K562 (cell line): ENCODE results near the gene BOLA1. TPM values are rescaled to one million over a fixed set of nuclear protein-coding genes. Genes with fewer than 3 reads are reported as not detected.
A peak's percentile ranks its signal among the peaks of the same experiment; 100 is the strongest.

ENCODE experiments used
- BACH1 ChIP-seq: fragments of 200-800 bp; sonication (Bioruptor generic); IDR thresholded peaks from 2 replicates; pipeline ENCODE4 v1.6.1; 2016; ENCODE audit warnings: missing genetic modification characterization, missing compliant biosample characterization
- BCL6 ChIP-seq: fragments of 250-450 bp; sonication (Bioruptor Pico); IDR thresholded peaks from 2 replicates; pipeline ENCODE4 v1.4.0; 2020
- GTF2E2 ChIP-seq: fragments of 200-800 bp; sonication (Bioruptor generic); IDR thresholded peaks from 2 replicates; pipeline ENCODE4 v1.6.1; 2016; ENCODE audit warnings: missing genetic modification characterization, missing compliant biosample characterization
- HDAC1 ChIP-seq, 2 experiments: fragments of 450-650 bp; IDR thresholded peaks; 2 replicates each; pipeline ENCODE4 v1.6.1; 2016 to 2017; ENCODE audit warnings: inconsistent platforms in 1 of 2, mild to moderate bottlenecking in 1 of 2, moderate library complexity in 1 of 2
- HLTF ChIP-seq: fragments of 450-650 bp; IDR thresholded peaks from 2 replicates; pipeline ENCODE4 v1.6.1; 2016
- HNRNPK ChIP-seq: fragments of 200-400 bp; formaldehyde crosslinking; IDR thresholded peaks from one replicate; pipeline ENCODE4 v1.6.1; 2018; ENCODE audit warnings: mild to moderate bottlenecking, low read depth, low read length; ENCODE audit not compliant: poor library complexity, severe bottlenecking
- JUNB ChIP-seq: fragments of 450-650 bp; formaldehyde crosslinking; conservative IDR thresholded peaks from 2 replicates; pipeline ENCODE4 v1.4.0; 2020; ENCODE audit warnings: mild to moderate bottlenecking
- L3MBTL2 ChIP-seq: fragments of 450-650 bp; IDR thresholded peaks from 2 replicates; pipeline ENCODE4 v1.6.1; 2016; ENCODE audit warnings: mild to moderate bottlenecking, moderate library complexity
- NELFE ChIP-seq: IDR thresholded peaks from 2 replicates; pipeline ENCODE4 v1.6.1; 2011; ENCODE audit warnings: mild to moderate bottlenecking; ENCODE audit not compliant: insufficient read depth, insufficient read length
- PML ChIP-seq: IDR thresholded peaks from 2 replicates; pipeline ENCODE4 v1.6.1; 2012; ENCODE audit warnings: low read length, inconsistent platforms
- RBFOX2 ChIP-seq: fragments of 200-400 bp; formaldehyde crosslinking; IDR thresholded peaks from 2 replicates; pipeline ENCODE4 v1.6.1; 2017; ENCODE audit warnings: low read depth, mild to moderate bottlenecking, low read length, moderate library complexity
- SIN3A ChIP-seq, 2 experiments: fragments of 150-350 bp in 1 of 2; IDR thresholded peaks; 2 replicates each; pipeline ENCODE4 v1.6.1; 2011 to 2016; ENCODE audit warnings: borderline replicate concordance in 2 of 2, low read depth in 2 of 2, low read length in 2 of 2, mild to moderate bottlenecking in 2 of 2, moderate library complexity in 2 of 2; ENCODE audit not compliant: control insufficient read depth in 1 of 2
- SIX5 ChIP-seq, 2 experiments: IDR thresholded peaks; 2 replicates each; pipeline ENCODE4 v1.6.1; 2011; ENCODE audit warnings: low read length in 2 of 2, borderline replicate concordance in 1 of 2, low read depth in 1 of 2, mild to moderate bottlenecking in 1 of 2, moderate library complexity in 1 of 2; ENCODE audit not compliant: insufficient read depth in 1 of 2
- ZFX ChIP-seq: sonication (generic); formaldehyde crosslinking; IDR thresholded peaks from 2 replicates; pipeline ENCODE4 v1.8.0; 2022; ENCODE audit warnings: mild to moderate bottlenecking, missing genetic modification reagents, moderate library complexity
- ZNF12 ChIP-seq: sonication (generic); formaldehyde crosslinking; IDR thresholded peaks from 2 replicates; pipeline ENCODE4 v1.4.0; 2020; ENCODE audit warnings: mild to moderate bottlenecking, missing genetic modification reagents
- ZNF253 ChIP-seq: fragments of 250-450 bp; sonication (Bioruptor Pico); conservative IDR thresholded peaks from 2 replicates; pipeline ENCODE4 v1.6.1; 2021; ENCODE audit warnings: mild to moderate bottlenecking
- polyA plus RNA-seq, 8 experiments: library from polyadenylated mRNA; depleted of rRNA in 4 of 8; stranded (reverse) in 5 of 8; unstranded in 3 of 8; fragments of >200 nt; fragmentation: Nextera tagmentation in 2 of 8; fragmentation: Illumina TruSeq in 1 of 8; extraction: Ambion mirVana in 2 of 8; extraction: Trizol in 1 of 8; gene quantifications; 2 replicates each; pipeline versions ENCODE4 v1.2.1 to v1.2.3, GENCODE V29; 2011 to 2014; ENCODE audit warnings: inconsistent platforms in 1 of 8, missing spikeins in 1 of 8
- total RNA-seq, 7 experiments: library from RNA; depleted of rRNA in 6 of 7; stranded (reverse); fragments of >200 nt in 6 of 7; fragmentation: Illumina TruSeq in 2 of 7; extraction: Trizol in 2 of 7; gene quantifications; 2 replicates each; pipeline versions ENCODE4 v1.2.1 to v1.2.3, GENCODE V29; 2011 to 2021; ENCODE audit warnings: low replicate concordance in 1 of 7
- TF ChIP-seq, protein P1 (sequence below): fragments of 200-800 bp; sonication (Bioruptor generic); IDR thresholded peaks from 2 replicates; pipeline ENCODE4 v1.6.1; 2017; ENCODE audit warnings: missing genetic modification characterization, missing compliant biosample characterization
- TF ChIP-seq, protein P2 (sequence below): sonication (generic); formaldehyde crosslinking; IDR thresholded peaks from 2 replicates; pipeline ENCODE4 v1.8.0; 2022; ENCODE audit warnings: mild to moderate bottlenecking, missing genetic modification reagents, borderline replicate concordance
- TF ChIP-seq, protein P3 (sequence below), 2 experiments: IDR thresholded peaks in 1 of 2; conservative IDR thresholded peaks in 1 of 2; 2 replicates each; pipeline ENCODE4 v1.6.1; 2016; ENCODE audit warnings: low read depth in 2 of 2, mild to moderate bottlenecking in 1 of 2, missing compliant biosample characterization in 1 of 2, missing genetic modification characterization in 1 of 2, moderate library complexity in 1 of 2

BOLA1 gene
- total and polyA plus RNA-seq, 9 of the 15 experiments (the other 6 are each of a cell fraction or from before 2014, with no cell fraction given): 0.18 to 1.2 (median 0.40) TPM; not detected in 2

DNA sequence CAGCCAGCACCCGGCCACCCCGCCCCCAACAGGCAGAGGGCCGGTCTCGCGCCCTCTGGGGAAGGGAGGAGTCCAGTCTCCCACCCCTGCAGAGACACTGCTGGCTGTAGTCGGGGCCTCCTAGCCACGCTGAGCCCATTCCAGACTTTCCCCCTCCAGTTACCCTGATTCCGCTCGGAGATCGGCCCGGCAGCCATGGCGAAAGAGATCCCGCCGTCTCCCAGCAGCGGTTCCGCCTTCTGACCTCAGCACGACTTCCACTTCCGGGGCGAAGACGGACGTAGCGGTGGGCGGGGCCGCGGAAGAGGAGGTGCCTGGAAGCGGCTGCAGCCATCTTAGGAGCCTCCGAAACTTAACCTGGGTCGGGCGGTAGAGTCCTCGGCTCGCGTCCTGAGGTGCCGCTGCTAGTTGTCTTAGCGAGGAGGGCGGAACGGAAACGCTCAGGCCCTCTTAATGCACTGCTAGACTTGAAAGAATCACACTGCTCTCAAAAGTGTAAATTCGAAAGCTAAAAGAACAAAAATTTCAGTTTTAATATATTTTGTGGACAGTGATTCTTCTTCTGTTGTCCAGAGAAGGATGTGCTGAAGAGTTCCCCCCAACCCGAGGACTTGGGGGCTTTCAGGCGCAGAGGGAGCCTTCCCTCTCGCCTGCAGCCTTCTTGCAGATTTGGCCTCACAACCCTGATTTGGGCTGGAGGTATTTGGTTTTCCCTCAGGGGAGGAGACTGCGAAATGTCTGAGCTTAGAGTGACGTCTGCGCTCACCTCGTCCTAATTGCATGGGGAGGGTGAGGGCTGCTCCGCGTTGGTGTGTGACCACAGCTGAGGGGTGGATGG lies 28.4 kb downstream of the BOLA1 start, which contains the start of gene SF3B4 (continued):
- TF ChIP-seq HDAC1 (IDR thresholded peaks at IDR 0.05) (peak in 1 of 2 experiments; percentile 91; a peak in 2 of 4 replicates), SIN3A (IDR thresholded peaks at IDR 0.05; ENCODE audit: borderline replicate concordance in 2 of 2, control insufficient read depth in 1 of 2, low read depth in 2 of 2, low read length in 2 of 2) (peak; percentile 42 to 69; a peak in 2 of 4 replicates), ZFX (CRISPR knock-in tag) (peak; percentile 73), RBFOX2 (peak; percentile 95), SIX5 (IDR thresholded peaks at IDR 0.05; ENCODE audit: borderline replicate concordance in 1 of 2, insufficient read depth in 1 of 2, low read depth in 1 of 2, low read length in 2 of 2) (no peak), HNRNPK (no peak), GTF2E2 (tag) (peak; percentile 89), ZNF253 (CRISPR knock-in tag) (no peak), JUNB (CRISPR knock-in tag) (no peak), ZNF12 (CRISPR knock-in tag) (no peak), BCL6 (CRISPR knock-in tag) (no peak), HLTF (peak; percentile 71; the same call in 1 of the 2 replicates), PML (peak; percentile 90), L3MBTL2 (peak; percentile 30; the same call in 1 of the 2 replicates), NELFE (no peak), BACH1 (tag) (no peak)
- TF ChIP-seq, protein P1, sequence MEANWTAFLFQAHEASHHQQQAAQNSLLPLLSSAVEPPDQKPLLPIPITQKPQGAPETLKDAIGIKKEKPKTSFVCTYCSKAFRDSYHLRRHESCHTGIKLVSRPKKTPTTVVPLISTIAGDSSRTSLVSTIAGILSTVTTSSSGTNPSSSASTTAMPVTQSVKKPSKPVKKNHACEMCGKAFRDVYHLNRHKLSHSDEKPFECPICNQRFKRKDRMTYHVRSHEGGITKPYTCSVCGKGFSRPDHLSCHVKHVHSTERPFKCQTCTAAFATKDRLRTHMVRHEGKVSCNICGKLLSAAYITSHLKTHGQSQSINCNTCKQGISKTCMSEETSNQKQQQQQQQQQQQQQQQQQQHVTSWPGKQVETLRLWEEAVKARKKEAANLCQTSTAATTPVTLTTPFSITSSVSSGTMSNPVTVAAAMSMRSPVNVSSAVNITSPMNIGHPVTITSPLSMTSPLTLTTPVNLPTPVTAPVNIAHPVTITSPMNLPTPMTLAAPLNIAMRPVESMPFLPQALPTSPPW (CRISPR knock-in tag): peak; percentile 35
- TF ChIP-seq, protein P2, sequence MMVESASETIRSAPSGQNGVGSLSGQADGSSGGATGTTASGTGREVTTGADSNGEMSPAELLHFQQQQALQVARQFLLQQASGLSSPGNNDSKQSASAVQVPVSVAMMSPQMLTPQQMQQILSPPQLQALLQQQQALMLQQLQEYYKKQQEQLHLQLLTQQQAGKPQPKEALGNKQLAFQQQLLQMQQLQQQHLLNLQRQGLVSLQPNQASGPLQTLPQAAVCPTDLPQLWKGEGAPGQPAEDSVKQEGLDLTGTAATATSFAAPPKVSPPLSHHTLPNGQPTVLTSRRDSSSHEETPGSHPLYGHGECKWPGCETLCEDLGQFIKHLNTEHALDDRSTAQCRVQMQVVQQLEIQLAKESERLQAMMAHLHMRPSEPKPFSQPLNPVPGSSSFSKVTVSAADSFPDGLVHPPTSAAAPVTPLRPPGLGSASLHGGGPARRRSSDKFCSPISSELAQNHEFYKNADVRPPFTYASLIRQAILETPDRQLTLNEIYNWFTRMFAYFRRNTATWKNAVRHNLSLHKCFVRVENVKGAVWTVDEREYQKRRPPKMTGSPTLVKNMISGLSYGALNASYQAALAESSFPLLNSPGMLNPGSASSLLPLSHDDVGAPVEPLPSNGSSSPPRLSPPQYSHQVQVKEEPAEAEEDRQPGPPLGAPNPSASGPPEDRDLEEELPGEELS (CRISPR knock-in tag): 0 out of 2 replicates have a peak, but pooled peaks have one; percentile 57
- TF ChIP-seq, protein P3, sequence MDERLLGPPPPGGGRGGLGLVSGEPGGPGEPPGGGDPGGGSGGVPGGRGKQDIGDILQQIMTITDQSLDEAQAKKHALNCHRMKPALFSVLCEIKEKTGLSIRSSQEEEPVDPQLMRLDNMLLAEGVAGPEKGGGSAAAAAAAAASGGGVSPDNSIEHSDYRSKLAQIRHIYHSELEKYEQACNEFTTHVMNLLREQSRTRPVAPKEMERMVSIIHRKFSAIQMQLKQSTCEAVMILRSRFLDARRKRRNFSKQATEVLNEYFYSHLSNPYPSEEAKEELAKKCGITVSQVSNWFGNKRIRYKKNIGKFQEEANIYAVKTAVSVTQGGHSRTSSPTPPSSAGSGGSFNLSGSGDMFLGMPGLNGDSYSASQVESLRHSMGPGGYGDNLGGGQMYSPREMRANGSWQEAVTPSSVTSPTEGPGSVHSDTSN (CRISPR knock-in tag; IDR thresholded peaks at IDR 0.05; ENCODE audit: low read depth): no peak
- TF ChIP-seq, protein P3 (tag; conservative IDR thresholded peaks at IDR 0.05; ENCODE audit: low read depth): peak; percentile 12; the same call in 1 of the 2 replicates
